Colonic mucosa (tissue), 4 donors: ENCODE results near the gene RYK. TPM values are rescaled to one million over a fixed set of nuclear protein-coding genes. Genes with fewer than 3 reads are reported as not detected.

Experiments
- DNase-seq: peaks from one replicate; pipeline ENCODE4 v3.0.0-alpha.2; 2020
- H3K27ac ChIP-seq: fragments of 200-600 bp; one replicate; pipeline ENCODE4 v1.8.0; 2021
- H3K27me3 ChIP-seq: fragments of 200-600 bp; one replicate; pipeline ENCODE4 v1.8.0; 2021
- H3K36me3 ChIP-seq: fragments of 200-600 bp; one replicate; pipeline ENCODE4 v1.8.0; 2021
- H3K4me1 ChIP-seq: fragments of 200-600 bp; one replicate; pipeline ENCODE4 v1.8.0; 2021; ENCODE audit warnings: mild to moderate bottlenecking
- H3K4me3 ChIP-seq: fragments of 200-600 bp; one replicate; pipeline ENCODE4 v1.8.0; 2021
- H3K9ac ChIP-seq, 2 donors: one replicate each; pipeline ENCODE4 v1.7.0; 2013; ENCODE audit warnings: control low read depth in 2 of 2, low read depth in 2 of 2, low read length in 2 of 2
- H3K9me3 ChIP-seq: fragments of 200-600 bp; one replicate; pipeline ENCODE4 v1.8.0; 2021
- CTCF ChIP-seq: fragments of 200-600 bp; IDR thresholded peaks from one replicate; pipeline ENCODE4 v1.8.0; 2022; ENCODE audit warnings: antibody characterized with exemption, mild to moderate bottlenecking
- intact Hi-C: fragments of 100-400 bp; cut with DNase I; formaldehyde crosslinking; loops from one replicate; pipeline ENCODE4 v1.14.1; 2022
- total RNA-seq, 2 donors: library from RNA; stranded (reverse); fragmentation: NEBNext Ultra II Directional in 1 of 2; extraction: Animal tissue kit (Norgen Biotek cat#: 25700) in 1 of 2; gene quantifications; one replicate each; pipeline ENCODE4 v1.2.1, GENCODE V29; 2021
- donor health status: healthy.
- donor health status: DM: no; HTN: no; CAD: no.
- donor health status: DM: no; HTN: no; CAD: no.

Gene RYK
- total RNA-seq, 2 donors from 2014 or later: 30.7 to 40.6 TPM

GRCh38 chr3:134295930-134296329 is 45.3 kb upstream of the RYK start:
- Histone ChIP-seq H3K4me1 (no peaks in the 10 kb centered on the region), H3K9ac (no peak overlapping the region), H3K9me3 (no peaks in the 10 kb centered on the region), H3K27ac (no peak overlapping the region), H3K36me3 (no peaks in the 10 kb centered on the region), H3K4me3 (no peak overlapping the region), H3K27me3 (no peaks in the 10 kb centered on the region)
- no peak for DNase-seq
- no peak for TF ChIP-seq CTCF
- intact Hi-C loops: loop anchor here (5.0 kb wide), 1 partner anchor 84 kb away; no protein-coding TSS in a partner anchor

GRCh38 chr3:134294302-134295280 is 43.9 kb upstream of the RYK start:
- Histone ChIP-seq H3K4me1 (no peaks in the 10 kb centered on the region), H3K27me3 (no peaks in the 10 kb centered on the region), H3K9ac (no peak overlapping the region), H3K4me3 (no peak overlapping the region), H3K27ac (no peak overlapping the region), H3K36me3 (no peaks in the 10 kb centered on the region), H3K9me3 (no peaks in the 10 kb centered on the region)
- intact Hi-C loops: loop anchor here (5.0 kb wide), 1 partner anchor 82 kb away; no protein-coding TSS in a partner anchor
- no peak for DNase-seq
- no peak for TF ChIP-seq CTCF

- H3K9me3 ChIP-seq: no peaks in the 10 kb centered on the region
- H3K4me1 ChIP-seq: no peaks in the 10 kb centered on the region
- H3K27me3 ChIP-seq: no peaks in the 10 kb centered on the region
- no peak overlapping the region for H3K27ac ChIP-seq
- no peak for TF ChIP-seq CTCF
- H3K36me3 ChIP-seq: no peaks in the 10 kb centered on the region
- intact Hi-C loops: no loop called here
- no peak overlapping the region for H3K4me3 ChIP-seq
- no peak overlapping the region for H3K9ac ChIP-seq
- DNase-seq: no peak
Observed at GRCh38 chr3:134291319-134292254, 40.9 kb upstream of the RYK start.

GRCh38 chr3:134287512-134287911 is 36.9 kb upstream of the RYK start:
- no peak overlapping the region for H3K27ac ChIP-seq
- no peaks in the 10 kb centered on the region for H3K9me3 ChIP-seq
- no peaks in the 10 kb centered on the region for H3K36me3 ChIP-seq
- H3K4me1 ChIP-seq: no peaks in the 10 kb centered on the region
- no peaks in the 10 kb centered on the region for H3K27me3 ChIP-seq
- H3K4me3 ChIP-seq: no peak overlapping the region
- no peak for TF ChIP-seq CTCF
- no peak for DNase-seq
- intact Hi-C loops: no loop called here
- no peak overlapping the region for H3K9ac ChIP-seq

- no peaks in the 10 kb centered on the region for H3K36me3 ChIP-seq
- H3K4me1 ChIP-seq: no peaks in the 10 kb centered on the region
- no peaks in the 10 kb centered on the region for H3K27me3 ChIP-seq
- intact Hi-C loops: no loop called here
- H3K9ac ChIP-seq: no peak overlapping the region
- DNase-seq: no peak
- no peak overlapping the region for H3K27ac ChIP-seq
- no peaks in the 10 kb centered on the region for H3K9me3 ChIP-seq
- no peak for TF ChIP-seq CTCF
- no peak overlapping the region for H3K4me3 ChIP-seq
Observed at GRCh38 chr3:134284438-134284837, 33.8 kb upstream of the RYK start.
